Endothelial cell of umbilical vein (primary cell): Measurements from ENCODE around the gene ZNF83. TPM values are rescaled to one million over a fixed set of nuclear protein-coding genes. Genes with fewer than 3 reads are reported as not detected.

Source experiments
- BruUV-seq: library from RNA; stranded (reverse); fragments of 400-500 nt; replicated peaks from 2 replicates; lab custom pipeline; 2021; lab: Mats Ljungman, UMichigan
- CTCF ChIA-PET: fragments of 300-600, 350-600 bp; sonication (Branson Sonifier 250); formaldehyde crosslinking; loops from one replicate; lab custom pipeline; 2021; ENCODE audit warnings: antibody characterized with exemption, inconsistent platforms; lab: Charles Lee
- POLR2A ChIA-PET: fragments of 300-600, 350-600 bp; sonication (Branson Sonifier 250); formaldehyde crosslinking; loops from one replicate; lab custom pipeline; 2021; ENCODE audit warnings: antibody characterized with exemption, inconsistent platforms; lab: Charles Lee
- DNase-seq: peaks from one replicate; pipeline ENCODE4 v3.0.0-alpha.2; 2011; ENCODE audit warnings: low read depth, low spot score
- FAIRE-seq: peaks from 2 replicates; lab custom pipeline; 2011; peaks lifted over from hg19 to GRCh38; lab: Jason Lieb, UNC
- H2AFZ ChIP-seq: 2 replicates; pipeline ENCODE4 v1.6.0; 2012; ENCODE audit warnings: low read depth, low read length, control low read depth, inconsistent platforms
- H3K27ac ChIP-seq: 2 replicates; pipeline ENCODE4 v1.5.1; 2011; ENCODE audit warnings: low read depth, mild to moderate bottlenecking, control low read depth, low read length, moderate library complexity; ENCODE audit not compliant: insufficient read depth
- H3K27me3 ChIP-seq, 2 experiments: 2 replicates each; pipeline versions ENCODE4 v1.6.0 to v1.6.1; 2011; ENCODE audit warnings: low read length in 2 of 2, mixed read lengths in 1 of 2; ENCODE audit not compliant: control insufficient read depth in 2 of 2, insufficient read depth in 2 of 2
- H3K36me3 ChIP-seq, 2 experiments: 2 replicates in 1 of 2; 3 replicates in 1 of 2; pipeline ENCODE4 v1.5.1; 2011; ENCODE audit warnings: low read length in 2 of 2, mild to moderate bottlenecking in 1 of 2, moderate library complexity in 1 of 2; ENCODE audit not compliant: control insufficient read depth in 2 of 2, insufficient read depth in 2 of 2; ENCODE audit errors: extremely low read depth in 1 of 2
- H3K4me1 ChIP-seq: 3 replicates; pipeline ENCODE4 v1.5.1; 2011; ENCODE audit warnings: mild to moderate bottlenecking, low read length; ENCODE audit not compliant: control insufficient read depth, insufficient read depth; ENCODE audit errors: extremely low read depth
- H3K4me2 ChIP-seq: 2 replicates; pipeline ENCODE4 v1.6.1; 2011; ENCODE audit warnings: low read length, control low read depth, mixed read lengths; ENCODE audit not compliant: insufficient read depth
- H3K4me3 ChIP-seq, 3 experiments: fragments of 200-600 bp in 1 of 3; sonication (generic), shearing (Covaris generic) in 1 of 3; replicated peaks in 1 of 3; 2 replicates each; pipeline ENCODE4 v1.5.1; 2011 to 2016; ENCODE audit warnings: control low read depth in 3 of 3, low read length in 3 of 3, mild to moderate bottlenecking in 2 of 3, inconsistent platforms in 1 of 3, low read depth in 1 of 3, moderate library complexity in 1 of 3; ENCODE audit not compliant: insufficient read depth in 1 of 3
- H3K79me2 ChIP-seq: 2 replicates; pipeline ENCODE4 v1.6.0; 2012; ENCODE audit warnings: low read length, inconsistent platforms; ENCODE audit not compliant: control insufficient read depth, insufficient read depth
- H3K9ac ChIP-seq: replicated peaks from 2 replicates; pipeline ENCODE3; 2011; ENCODE audit warnings: low read length, control low read depth; ENCODE audit not compliant: insufficient read depth; ENCODE audit errors: extremely low read depth
- H3K9me1 ChIP-seq: replicated peaks from 3 replicates; pipeline ENCODE4 v1.6.0; 2011; ENCODE audit warnings: mild to moderate bottlenecking, low read length; ENCODE audit not compliant: control insufficient read depth, insufficient read depth; ENCODE audit errors: extremely low read depth
- H3K9me3 ChIP-seq: replicated peaks from 2 replicates; pipeline ENCODE4 v1.5.1; 2012; ENCODE audit warnings: low read length, inconsistent platforms; ENCODE audit not compliant: control insufficient read depth, insufficient read depth
- H4K20me1 ChIP-seq: replicated peaks from 2 replicates; pipeline ENCODE3; 2011; ENCODE audit warnings: mild to moderate bottlenecking, low read length; ENCODE audit not compliant: control insufficient read depth, insufficient read depth; ENCODE audit errors: extremely low read depth
- CTCF ChIP-seq, 2 donors: IDR thresholded peaks; 1 replicate in 1 of 2; 2 replicates in 1 of 2; pipeline ENCODE4 v1.5.1; 2011; ENCODE audit warnings: low read length in 2 of 2, mild to moderate bottlenecking in 2 of 2, moderate library complexity in 2 of 2, control low read depth in 1 of 2, inconsistent platforms in 1 of 2, low read depth in 1 of 2; ENCODE audit not compliant: insufficient read depth in 1 of 2; ENCODE audit errors: extremely low read depth in 1 of 2
- EZH2 ChIP-seq: IDR thresholded peaks from 2 replicates; pipeline ENCODE4 v1.6.1; 2012; ENCODE audit warnings: borderline replicate concordance, low read depth, mild to moderate bottlenecking, moderate library complexity, low read length, inconsistent platforms; ENCODE audit not compliant: severe bottlenecking
- FOS ChIP-seq: IDR thresholded peaks from 2 replicates; pipeline ENCODE4 v1.6.1; 2011; ENCODE audit warnings: mild to moderate bottlenecking, low read length, moderate library complexity, borderline replicate concordance; ENCODE audit not compliant: insufficient read depth
- GATA2 ChIP-seq: IDR thresholded peaks from 2 replicates; pipeline ENCODE4 v1.7.0; 2011; ENCODE audit warnings: low read depth, mild to moderate bottlenecking, moderate library complexity, mixed read lengths, low read length; ENCODE audit not compliant: insufficient read length, insufficient read depth
- JUN ChIP-seq: IDR thresholded peaks from 2 replicates; pipeline ENCODE4 v1.6.1; 2011; ENCODE audit warnings: borderline replicate concordance, low read depth; ENCODE audit not compliant: insufficient read length, insufficient read depth
- MAX ChIP-seq: IDR thresholded peaks from 2 replicates; pipeline ENCODE4 v1.6.1; 2011; ENCODE audit not compliant: insufficient read depth, insufficient read length
- MYC ChIP-seq: IDR thresholded peaks from one replicate; pipeline ENCODE4 v1.6.1; 2011; ENCODE audit warnings: mild to moderate bottlenecking, low read depth, low read length
- POLR2A ChIP-seq: IDR thresholded peaks from 2 replicates; pipeline ENCODE4 v1.6.1; 2012; ENCODE audit warnings: low read depth, mild to moderate bottlenecking, control low read depth, low read length
- POLR2AphosphoS5 ChIP-seq: IDR thresholded peaks from 2 replicates; pipeline ENCODE4 v1.6.1; 2012; ENCODE audit warnings: low read depth, mild to moderate bottlenecking, control low read depth, low read length, moderate library complexity; ENCODE audit not compliant: insufficient read depth
- dilution Hi-C: fragments of 300-500 bp; cut with MboI; formaldehyde crosslinking; loops from one replicate; pipeline ENCODE4 v1.15.0; 2019; ENCODE audit warnings: low sequenced_read_pairs; ENCODE audit not compliant: extremely low pct_ligation_motif_present
- intact Hi-C: fragments of 100-400 bp; cut with micrococcal nuclease; formaldehyde crosslinking; loops from one replicate; pipeline ENCODE4 v1.10.0; 2022
- polyA plus RNA-seq, 4 experiments: library from polyadenylated mRNA; depleted of rRNA in 3 of 4; stranded (reverse) in 3 of 4; unstranded in 1 of 4; fragments of >200 nt; gene quantifications; 2 replicates each; pipeline versions ENCODE4 v1.2.1 to v1.2.3, GENCODE V29; 2011 to 2012; ENCODE audit warnings: missing spikeins in 1 of 4
- total RNA-seq: library from RNA; stranded (reverse); gene quantifications from 2 replicates; pipeline ENCODE4 v1.2.3, GENCODE V29; 2021

ZNF83 gene
- total and polyA plus RNA-seq, 2 donors (not counting 3 experiments of a cell fraction or from before 2014, with no cell fraction given): 32.3 to 41.4 TPM

GRCh38 chr19:52585604-52586003 is 52.6 kb downstream of the ZNF83 start:
- no peak for TF ChIP-seq GATA2
- TF ChIP-seq CTCF (IDR thresholded peaks at IDR 0.05; ENCODE audit: extremely low read depth in 1 of 2, insufficient read depth in 1 of 2, low read depth in 1 of 2, low read length in 2 of 2): no peak
- no peak for TF ChIP-seq EZH2
- TF ChIP-seq JUN: no peak
- TF ChIP-seq MYC: no peak
- TF ChIP-seq MAX: no peak
- no peak for TF ChIP-seq FOS
- TF ChIP-seq POLR2AphosphoS5: no peak
- TF ChIP-seq POLR2A: no peak
- H3K27ac ChIP-seq: no peak overlapping the region
- H3K4me3 ChIP-seq: no peak overlapping the region
- no peaks in the 10 kb centered on the region for H3K79me2 ChIP-seq
- H3K9me1 ChIP-seq: no peaks in the 10 kb centered on the region
- H3K9ac ChIP-seq: no peak overlapping the region
- dilution Hi-C loops (no loop called here), intact Hi-C loops (no loop called here)
- H3K4me2 ChIP-seq: no peak overlapping the region
- no peaks in the 10 kb centered on the region for H3K9me3 ChIP-seq
- H3K36me3 ChIP-seq: peaks cover 10 to 13% of the 10 kb centered on the region in 2 experiments
- BruUV-seq: no TSS peak
- CTCF ChIA-PET: no interaction called here
- H4K20me1 ChIP-seq: no peaks in the 10 kb centered on the region
- no peaks in the 10 kb centered on the region for H3K4me1 ChIP-seq
- no peaks in the 10 kb centered on the region for H3K27me3 ChIP-seq
- H2AFZ ChIP-seq: no peak overlapping the region
- no peak for FAIRE-seq
- no peak for DNase-seq
- POLR2A ChIA-PET: no interaction called here
